GM23338 (cell line): Measurements from ENCODE around the gene ACOD1. TPM values are rescaled to one million over a fixed set of nuclear protein-coding genes. Genes with fewer than 3 reads are reported as not detected.

ENCODE experiments used
- ATAC-seq: fragments of 200-7000 bp; cut with Tn5 transposase; 3 replicates; pipeline ENCODE4 v1.9.1; 2020
- DNase-seq: peaks from one replicate; pipeline ENCODE4 v3.0.0-alpha.2; 2015; ENCODE audit warnings: low spot score
- H2AFZ ChIP-seq: fragments of 200-600 bp; sonication (generic); 2 replicates; pipeline ENCODE4 v1.8.0; 2016; ENCODE audit warnings: antibody characterized with exemption, mild to moderate bottlenecking, moderate library complexity
- H3F3A ChIP-seq: fragments of 200-600 bp; sonication (generic); replicated peaks from 2 replicates; pipeline ENCODE4 v1.8.0; 2017; ENCODE audit warnings: antibody characterized with exemption, mixed run types, low read depth
- H3K27ac ChIP-seq: fragments of 200-600 bp; sonication (generic); 2 replicates; pipeline ENCODE4 v1.6.1; 2016; ENCODE audit warnings: low read depth
- H3K27me3 ChIP-seq: fragments of 200-600 bp; sonication (generic); 2 replicates; pipeline ENCODE4 v1.8.0; 2016; ENCODE audit warnings: mild to moderate bottlenecking, mixed run types, moderate library complexity; ENCODE audit not compliant: insufficient read depth
- H3K36me3 ChIP-seq: fragments of 200-600 bp; sonication (generic); 2 replicates; pipeline ENCODE4 v1.8.0; 2016; ENCODE audit warnings: mild to moderate bottlenecking; ENCODE audit not compliant: insufficient read depth
- H3K4me1 ChIP-seq: fragments of 200-600 bp; sonication (generic); 2 replicates; pipeline ENCODE4 v1.8.0; 2016; ENCODE audit warnings: mild to moderate bottlenecking, moderate library complexity; ENCODE audit not compliant: insufficient read depth
- H3K4me2 ChIP-seq: fragments of 200-600 bp; sonication (generic); 2 replicates; pipeline ENCODE4 v1.7.1; 2017; ENCODE audit warnings: mixed run types
- H3K4me3 ChIP-seq: fragments of 200-600 bp; sonication (generic); 2 replicates; pipeline ENCODE4 v1.6.1; 2016; ENCODE audit warnings: mixed run types
- H3K79me2 ChIP-seq: fragments of 200-600 bp; sonication (generic); replicated peaks from 2 replicates; pipeline ENCODE4 v1.8.0; 2017; ENCODE audit warnings: mild to moderate bottlenecking; ENCODE audit not compliant: insufficient read depth
- H3K9me2 ChIP-seq: fragments of 200-600 bp; sonication (generic); 2 replicates; pipeline ENCODE4 v1.8.0; 2017; ENCODE audit not compliant: insufficient read depth
- H4K20me1 ChIP-seq: fragments of 200-600 bp; sonication (generic); replicated peaks from 2 replicates; pipeline ENCODE4 v1.8.0; 2017; ENCODE audit warnings: mild to moderate bottlenecking; ENCODE audit not compliant: insufficient read depth
- H3K27ac Mint-ChIP-seq: 2 replicates; pipeline ENCODE4 v1.8.0; 2020; ENCODE audit warnings: inconsistent platforms, mild to moderate bottlenecking, moderate library complexity, mixed read lengths
- H3K27me3 Mint-ChIP-seq: 3 replicates; pipeline ENCODE4 v1.8.0; 2022; ENCODE audit warnings: low read depth, mild to moderate bottlenecking, moderate library complexity, mixed read lengths, inconsistent platforms; ENCODE audit not compliant: insufficient read depth, poor library complexity
- H3K36me3 Mint-ChIP-seq: 3 replicates; pipeline ENCODE4 v1.8.0; 2021; ENCODE audit warnings: low read depth, mild to moderate bottlenecking, inconsistent platforms, moderate library complexity, mixed read lengths
- H3K4me1 Mint-ChIP-seq: 3 replicates; pipeline ENCODE4 v1.8.0; 2020; ENCODE audit warnings: mild to moderate bottlenecking, inconsistent platforms, mixed read lengths
- H3K4me3 Mint-ChIP-seq: 3 replicates; pipeline ENCODE4 v1.8.0; 2021; ENCODE audit warnings: moderate library complexity, mild to moderate bottlenecking, inconsistent platforms, mixed read lengths
- H3K9me3 Mint-ChIP-seq: 3 replicates; pipeline ENCODE4 v1.8.0; 2020; ENCODE audit warnings: moderate library complexity, mild to moderate bottlenecking, inconsistent platforms, mixed read lengths
- CREB1 ChIP-seq: fragments of 250-450 bp; sonication (Bioruptor Pico); IDR thresholded peaks from 2 replicates; pipeline ENCODE4 v1.5.0; 2020; ENCODE audit warnings: low read depth, mild to moderate bottlenecking, moderate library complexity
- EZH2 ChIP-seq: fragments of 200-600 bp; sonication (generic); IDR thresholded peaks from one replicate; pipeline ENCODE4 v1.8.0; 2017; ENCODE audit warnings: antibody characterized with exemption, mild to moderate bottlenecking, low read depth; ENCODE audit not compliant: unreplicated experiment
- EZH2phosphoT487 ChIP-seq: fragments of 200-600 bp; sonication (generic); IDR thresholded peaks from one replicate; pipeline ENCODE4 v1.8.1; 2018; ENCODE audit warnings: antibody characterized with exemption; ENCODE audit not compliant: unreplicated experiment
- JUNB ChIP-seq: IDR thresholded peaks from one replicate; pipeline ENCODE4 v1.6.1; 2016; ENCODE audit warnings: antibody characterized with exemption; ENCODE audit not compliant: unreplicated experiment
- NANOG ChIP-seq: IDR thresholded peaks from 2 replicates; pipeline ENCODE4 v1.6.1; 2016; ENCODE audit warnings: antibody characterized with exemption, borderline replicate concordance
- POLR2AphosphoS5 ChIP-seq: IDR thresholded peaks from 2 replicates; pipeline ENCODE4 v1.6.1; 2016; ENCODE audit warnings: antibody characterized with exemption, low read depth
- REST ChIP-seq: IDR thresholded peaks from one replicate; pipeline ENCODE4 v1.6.1; 2018; ENCODE audit warnings: antibody characterized with exemption; ENCODE audit not compliant: unreplicated experiment
- STAT1 ChIP-seq: IDR thresholded peaks from one replicate; pipeline ENCODE4 v1.6.1; 2016; ENCODE audit warnings: antibody characterized with exemption; ENCODE audit not compliant: unreplicated experiment
- ZNF114 ChIP-seq: fragments of 250-450 bp; sonication (Bioruptor Pico); IDR thresholded peaks from 2 replicates; pipeline ENCODE4 v1.5.0; 2020; ENCODE audit warnings: mild to moderate bottlenecking, moderate library complexity
- ZNF331 ChIP-seq: fragments of 250-450 bp; sonication (Bioruptor Pico); IDR thresholded peaks from 2 replicates; pipeline ENCODE4 v1.5.0; 2020; ENCODE audit warnings: low read depth, mild to moderate bottlenecking, moderate library complexity
- ZNF462 ChIP-seq: fragments of 250-450 bp; sonication (Bioruptor Pico); IDR thresholded peaks from 2 replicates; pipeline ENCODE4 v1.5.0; 2020; ENCODE audit warnings: mild to moderate bottlenecking, moderate library complexity
- polyA plus RNA-seq: library from polyadenylated mRNA; unstranded; fragments of >200 nt; fragmentation: Nextera tagmentation; extraction: Ambion mirVana; gene quantifications from 2 replicates; pipeline ENCODE4 v1.2.1, GENCODE V29; 2016
- total RNA-seq: library from RNA; depleted of rRNA; stranded (reverse); fragments of >200 nt; shearing (Covaris generic); gene quantifications from 2 replicates; pipeline ENCODE4 v1.2.3, GENCODE V29; 2014
- TF ChIP-seq, protein P1 (sequence below), 2 experiments: fragments of 200-600 bp in 1 of 2; sonication (generic) in 1 of 2; conservative IDR thresholded peaks; 2 replicates each; pipeline versions ENCODE4 v1.5.1 to v1.6.1; 2016 to 2017; ENCODE audit warnings: antibody characterized with exemption in 2 of 2, low read depth in 2 of 2, mild to moderate bottlenecking in 2 of 2, moderate library complexity in 1 of 2
- TF ChIP-seq, protein P2 (sequence below): IDR thresholded peaks from 2 replicates; pipeline ENCODE4 v1.6.1; 2016; ENCODE audit warnings: antibody characterized with exemption

ACOD1 gene
- total and polyA plus RNA-seq, 2 experiments from 2014 or later = not detected

DNA sequence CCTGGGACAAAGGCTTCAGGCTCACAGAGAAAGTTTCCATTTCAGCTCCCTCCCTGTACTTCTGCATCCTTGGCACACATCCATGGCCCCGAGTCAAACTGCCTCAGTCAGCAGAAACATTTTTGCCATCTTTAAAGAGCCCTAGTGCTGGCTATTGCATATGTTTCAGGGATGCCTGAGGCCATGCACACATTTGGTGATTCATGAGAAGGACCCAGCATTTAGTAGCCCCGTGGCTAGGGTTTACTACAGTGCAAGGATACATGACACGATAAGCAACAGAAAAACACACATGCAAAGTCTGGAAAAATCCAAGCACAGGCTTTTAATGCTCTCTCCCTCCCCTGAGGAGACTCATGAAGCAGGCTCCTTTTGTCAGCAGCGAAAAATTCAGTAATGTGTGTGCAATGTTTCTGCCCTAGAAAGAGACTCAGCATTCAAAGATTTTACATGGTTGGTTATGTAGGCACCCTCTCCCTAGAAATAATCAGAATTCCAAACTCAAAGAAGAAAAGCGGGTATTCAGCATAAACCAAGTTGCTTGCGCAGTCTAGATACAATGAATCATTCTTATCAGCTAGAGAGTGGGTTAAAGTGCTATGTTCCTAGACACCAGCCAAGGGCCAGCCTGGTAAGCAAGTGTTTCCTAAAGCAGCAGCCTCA is 17.6 kb downstream of the ACOD1 start (continued):
- TF ChIP-seq, protein P1, sequence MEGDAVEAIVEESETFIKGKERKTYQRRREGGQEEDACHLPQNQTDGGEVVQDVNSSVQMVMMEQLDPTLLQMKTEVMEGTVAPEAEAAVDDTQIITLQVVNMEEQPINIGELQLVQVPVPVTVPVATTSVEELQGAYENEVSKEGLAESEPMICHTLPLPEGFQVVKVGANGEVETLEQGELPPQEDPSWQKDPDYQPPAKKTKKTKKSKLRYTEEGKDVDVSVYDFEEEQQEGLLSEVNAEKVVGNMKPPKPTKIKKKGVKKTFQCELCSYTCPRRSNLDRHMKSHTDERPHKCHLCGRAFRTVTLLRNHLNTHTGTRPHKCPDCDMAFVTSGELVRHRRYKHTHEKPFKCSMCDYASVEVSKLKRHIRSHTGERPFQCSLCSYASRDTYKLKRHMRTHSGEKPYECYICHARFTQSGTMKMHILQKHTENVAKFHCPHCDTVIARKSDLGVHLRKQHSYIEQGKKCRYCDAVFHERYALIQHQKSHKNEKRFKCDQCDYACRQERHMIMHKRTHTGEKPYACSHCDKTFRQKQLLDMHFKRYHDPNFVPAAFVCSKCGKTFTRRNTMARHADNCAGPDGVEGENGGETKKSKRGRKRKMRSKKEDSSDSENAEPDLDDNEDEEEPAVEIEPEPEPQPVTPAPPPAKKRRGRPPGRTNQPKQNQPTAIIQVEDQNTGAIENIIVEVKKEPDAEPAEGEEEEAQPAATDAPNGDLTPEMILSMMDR (conservative IDR thresholded peaks at IDR 0.05; ENCODE audit: low read depth in 2 of 2) = no peak
- no peak for TF ChIP-seq JUNB
- TF ChIP-seq EZH2 = no peak

- Histone ChIP-seq H3K79me2 (no peaks in the 10 kb centered on the region), H3K27ac (no peak overlapping the region), H3K27me3 (no peaks in the 10 kb centered on the region), H3K9me2 (no peaks in the 10 kb centered on the region), H3K4me2 (no peak overlapping the region), H3K4me3 (no peak overlapping the region), H2AFZ (no peak overlapping the region), H4K20me1 (no peaks in the 10 kb centered on the region), H3K36me3 (no peaks in the 10 kb centered on the region), H3K4me1 (no peaks in the 10 kb centered on the region), H3F3A (no peaks in the 10 kb centered on the region)
- H3K4me3 Mint-ChIP-seq = no peak overlapping the region
- ATAC-seq (no peak), DNase-seq (no peak)
- peaks cover 2% of the 10 kb centered on the region for H3K27me3 Mint-ChIP-seq
- no peak overlapping the region for H3K27ac Mint-ChIP-seq
- no peaks in the 10 kb centered on the region for H3K9me3 Mint-ChIP-seq
- no peaks in the 10 kb centered on the region for H3K4me1 Mint-ChIP-seq
- H3K36me3 Mint-ChIP-seq = no peaks in the 10 kb centered on the region
- TF ChIP-seq NANOG = no peak
- TF ChIP-seq ZNF462 (CRISPR knock-in tag) = no peak
- TF ChIP-seq STAT1 = no peak
- TF ChIP-seq REST = no peak
- no peak for TF ChIP-seq ZNF114 (CRISPR knock-in tag)
- no peak for TF ChIP-seq JUNB
- no peak for TF ChIP-seq ZNF331 (CRISPR knock-in tag)
- no peak for TF ChIP-seq EZH2phosphoT487
- TF ChIP-seq EZH2 = no peak
- TF ChIP-seq, protein P2, sequence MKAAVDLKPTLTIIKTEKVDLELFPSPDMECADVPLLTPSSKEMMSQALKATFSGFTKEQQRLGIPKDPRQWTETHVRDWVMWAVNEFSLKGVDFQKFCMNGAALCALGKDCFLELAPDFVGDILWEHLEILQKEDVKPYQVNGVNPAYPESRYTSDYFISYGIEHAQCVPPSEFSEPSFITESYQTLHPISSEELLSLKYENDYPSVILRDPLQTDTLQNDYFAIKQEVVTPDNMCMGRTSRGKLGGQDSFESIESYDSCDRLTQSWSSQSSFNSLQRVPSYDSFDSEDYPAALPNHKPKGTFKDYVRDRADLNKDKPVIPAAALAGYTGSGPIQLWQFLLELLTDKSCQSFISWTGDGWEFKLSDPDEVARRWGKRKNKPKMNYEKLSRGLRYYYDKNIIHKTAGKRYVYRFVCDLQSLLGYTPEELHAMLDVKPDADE = no peak
- TF ChIP-seq POLR2AphosphoS5 = no peak
- TF ChIP-seq CREB1 (CRISPR knock-in tag) = no peak
Observed at GRCh38 chr13:76967031-76967430, 18.7 kb downstream of the ACOD1 start.
